ENCODE data around the gene MTG1.

Gene MTG1

DNA sequence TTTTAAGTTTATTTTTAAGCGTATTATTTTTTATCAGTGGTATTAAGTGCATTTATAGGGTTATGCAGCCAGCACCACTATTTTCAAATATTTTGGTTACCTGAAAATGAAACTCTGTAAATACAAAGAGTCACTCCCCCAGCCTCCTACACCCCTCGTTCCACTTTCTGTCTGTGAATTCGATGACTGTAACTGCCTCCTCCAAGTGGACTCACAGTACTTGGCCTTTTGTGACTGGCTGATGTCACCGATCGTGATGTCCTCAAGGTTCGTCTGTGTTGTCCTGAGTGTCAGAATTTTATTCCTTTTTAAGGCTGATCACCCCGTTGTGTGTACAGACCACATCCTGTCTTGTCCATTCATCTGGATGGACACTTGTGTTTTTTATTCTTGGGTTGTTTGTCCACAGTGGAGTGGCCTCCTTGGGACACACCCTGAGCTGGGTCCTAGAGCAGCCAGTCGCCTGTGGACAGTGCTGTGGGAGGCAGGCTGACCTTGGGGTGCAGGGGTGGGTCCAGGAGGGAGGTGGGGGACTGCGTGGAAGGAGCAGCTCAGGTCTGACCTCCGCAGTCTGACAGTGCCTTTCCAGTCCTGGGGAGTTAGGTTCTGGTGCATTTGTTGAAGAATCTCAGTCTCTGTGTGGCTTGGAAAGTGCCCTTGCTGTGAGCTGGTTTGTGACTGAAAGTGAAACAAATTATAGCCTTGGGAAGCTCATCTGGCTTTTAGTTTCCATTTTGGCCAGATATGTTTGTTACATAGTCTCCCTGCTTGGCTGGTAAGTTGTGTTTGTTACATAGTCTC lies 6.9 kb downstream of the MTG1 start:
- no peak for DNase-seq
- H3K27ac ChIP-seq (ENCODE audit: insufficient read depth in 1 of 2, low read depth in 1 of 2, low read length in 2 of 2, poor library complexity in 1 of 2, severe bottlenecking in 2 of 2): no peak overlapping the region
- H3K9me3 ChIP-seq (ENCODE audit: control extremely low read depth in 1 of 5, control insufficient read depth in 4 of 5, insufficient read depth in 2 of 5, low read depth in 1 of 5, low read length in 4 of 5): no peaks in the 10 kb centered on the region
- ChIA-PET POLR2A (no interaction called here), CTCF (interaction anchor here (0.7 kb wide), 1 partner anchor 115 kb away, joined by 4 read pairs; no protein-coding TSS in a partner anchor)
- no peak overlapping the region for H3K4me3 ChIP-seq (ENCODE audit: control insufficient read depth in 1 of 7, extremely low read depth in 1 of 7, insufficient read depth in 4 of 7, low read depth in 2 of 7, low read length in 6 of 7)
- no peaks in the 10 kb centered on the region for H3K4me1 ChIP-seq (ENCODE audit: control extremely low read depth in 1 of 4, control insufficient read depth in 4 of 4, insufficient read depth in 4 of 4, low read length in 3 of 4)
- H3K27me3 ChIP-seq (replicated peaks in 2 of 5; ENCODE audit: control insufficient read depth in 4 of 5, insufficient read depth in 5 of 5, low read length in 4 of 5): no peaks in the 10 kb centered on the region
- 94% methylated on average over 8 of the region's 10 CpGs for WGBS (ENCODE audit: insufficient coverage)
- peaks cover 25 to 79% (median 61%) of the 10 kb centered on the region in 4 experiments for H3K36me3 ChIP-seq (ENCODE audit: control insufficient read depth in 4 of 4, insufficient read depth in 4 of 4, low read length in 3 of 4)

DNA sequence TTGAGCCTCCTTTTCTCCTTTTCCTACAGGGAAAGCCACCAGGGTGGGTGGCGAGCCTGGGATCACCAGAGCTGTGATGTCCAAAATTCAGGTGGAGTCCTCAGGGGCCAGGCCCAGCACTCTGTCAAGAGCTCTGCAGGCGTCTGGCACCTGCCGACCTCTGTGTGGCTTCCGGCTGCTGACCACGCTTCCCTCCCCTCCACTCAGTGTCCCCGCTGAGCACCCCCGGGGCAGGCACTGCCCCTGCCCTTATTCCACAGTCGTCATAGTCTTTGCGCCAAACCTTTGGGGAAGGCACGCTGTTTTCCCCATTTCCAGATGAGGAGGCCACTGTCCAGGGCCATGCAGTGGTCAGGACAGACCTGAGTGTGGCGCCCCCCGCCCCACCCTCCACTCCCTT lies 7.5 kb downstream of the MTG1 start:
- POLR2A ChIA-PET: no interaction called here
- CTCF ChIA-PET: interaction anchor here (0.7 to 1.5 kb wide), 2 partner anchors 9 to 115 kb away, joined by 3 to 4 read pairs; no protein-coding TSS in a partner anchor
- H3K4me3 ChIP-seq (ENCODE audit: control insufficient read depth in 1 of 7, extremely low read depth in 1 of 7, insufficient read depth in 4 of 7, low read depth in 2 of 7, low read length in 6 of 7): no peak overlapping the region
- no peaks in the 10 kb centered on the region for H3K27me3 ChIP-seq (replicated peaks in 2 of 5; ENCODE audit: control insufficient read depth in 4 of 5, insufficient read depth in 5 of 5, low read length in 4 of 5)
- no peak for DNase-seq
- no peaks in the 10 kb centered on the region for H3K4me1 ChIP-seq (ENCODE audit: control extremely low read depth in 1 of 4, control insufficient read depth in 4 of 4, insufficient read depth in 4 of 4, low read length in 3 of 4)
- WGBS (ENCODE audit: insufficient coverage): 98% methylated on average over 11 of the region's 12 CpGs
- H3K27ac ChIP-seq (ENCODE audit: insufficient read depth in 1 of 2, low read depth in 1 of 2, low read length in 2 of 2, poor library complexity in 1 of 2, severe bottlenecking in 2 of 2): no peak overlapping the region
- H3K9me3 ChIP-seq (ENCODE audit: control extremely low read depth in 1 of 5, control insufficient read depth in 4 of 5, insufficient read depth in 2 of 5, low read depth in 1 of 5, low read length in 4 of 5): no peaks in the 10 kb centered on the region
- H3K36me3 ChIP-seq (ENCODE audit: control insufficient read depth in 4 of 4, insufficient read depth in 4 of 4, low read length in 3 of 4): peaks cover 22 to 74% (median 56%) of the 10 kb centered on the region in 4 experiments

DNA sequence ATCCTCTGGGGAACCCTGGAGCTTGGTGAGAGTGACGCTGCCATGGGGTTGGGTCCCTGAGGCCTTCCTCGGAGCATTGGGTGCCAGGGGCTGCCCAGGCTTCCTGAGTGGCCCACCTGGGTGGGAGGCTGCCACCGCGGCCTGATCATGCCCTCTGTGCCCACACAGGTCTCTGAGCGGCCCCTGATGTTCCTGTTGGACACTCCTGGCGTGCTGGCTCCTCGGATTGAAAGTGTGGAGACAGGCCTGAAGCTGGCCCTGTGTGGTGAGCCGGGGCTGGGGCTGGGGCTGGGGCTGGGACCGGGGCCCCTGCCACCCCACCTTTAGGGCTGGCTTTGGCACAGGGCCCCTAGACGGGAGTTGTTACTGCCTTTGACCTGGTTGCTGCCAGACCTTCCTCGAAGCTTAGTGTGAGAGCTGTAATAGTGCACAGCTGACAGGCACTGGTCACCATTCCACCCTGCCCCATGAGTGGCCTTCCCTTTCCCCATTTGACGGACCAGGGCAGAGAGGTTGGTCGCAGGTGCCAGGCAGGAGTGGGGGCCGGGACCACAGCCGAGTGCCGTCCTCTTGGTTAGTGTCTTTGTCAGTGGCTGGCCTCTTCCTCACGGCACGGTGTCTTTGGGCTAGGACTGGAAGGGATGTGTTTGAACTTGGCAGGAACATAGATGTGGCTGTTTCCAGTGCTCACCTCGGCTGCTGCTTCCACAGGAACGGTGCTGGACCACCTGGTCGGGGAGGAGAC lies 8.2 kb downstream of the MTG1 start:
- WGBS (ENCODE audit: insufficient coverage): 98% methylated on average over 20 of the region's 21 CpGs
- no peaks in the 10 kb centered on the region for H3K27me3 ChIP-seq (replicated peaks in 2 of 5; ENCODE audit: control insufficient read depth in 4 of 5, insufficient read depth in 5 of 5, low read length in 4 of 5)
- H3K27ac ChIP-seq (ENCODE audit: insufficient read depth in 1 of 2, low read depth in 1 of 2, low read length in 2 of 2, poor library complexity in 1 of 2, severe bottlenecking in 2 of 2): no peak overlapping the region
- H3K4me3 ChIP-seq (ENCODE audit: control insufficient read depth in 1 of 7, extremely low read depth in 1 of 7, insufficient read depth in 4 of 7, low read depth in 2 of 7, low read length in 6 of 7): no peak overlapping the region
- no peaks in the 10 kb centered on the region for H3K4me1 ChIP-seq (ENCODE audit: control extremely low read depth in 1 of 4, control insufficient read depth in 4 of 4, insufficient read depth in 4 of 4, low read length in 3 of 4)
- H3K9me3 ChIP-seq (ENCODE audit: control extremely low read depth in 1 of 5, control insufficient read depth in 4 of 5, insufficient read depth in 2 of 5, low read depth in 1 of 5, low read length in 4 of 5): peaks cover 0 to 1% (median 0%) of the 10 kb centered on the region in 5 experiments
- peaks cover 22 to 72% (median 56%) of the 10 kb centered on the region in 4 experiments for H3K36me3 ChIP-seq (ENCODE audit: control insufficient read depth in 4 of 4, insufficient read depth in 4 of 4, low read length in 3 of 4)
- no peak for DNase-seq
- CTCF ChIA-PET: interaction anchor here (1.5 kb wide), 1 partner anchor 10 kb away, joined by 3 read pairs; no protein-coding TSS in a partner anchor
- POLR2A ChIA-PET: no interaction called here

DNA sequence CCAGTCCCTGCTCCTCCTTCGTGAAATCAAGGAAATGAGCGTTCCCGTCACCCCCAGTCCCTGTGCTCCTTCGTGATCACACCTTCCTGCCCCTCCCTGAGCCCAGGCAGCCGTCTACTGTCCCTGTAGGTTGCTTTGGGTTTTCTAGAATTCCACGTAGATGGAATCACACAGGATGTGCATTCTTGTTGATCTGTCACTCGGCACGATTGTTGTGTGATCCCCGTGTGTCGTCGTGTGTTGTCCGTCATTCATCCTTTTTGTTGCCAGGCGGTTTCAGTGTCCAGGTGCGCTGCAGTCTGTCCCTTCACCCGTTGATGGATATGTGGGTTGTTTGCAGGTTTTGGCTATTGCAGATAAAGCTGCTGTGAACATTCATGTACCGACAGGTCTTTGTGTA lies 9.4 kb downstream of the MTG1 start:
- 100% methylated on average over 12 of the region's 16 CpGs for WGBS (ENCODE audit: insufficient coverage)
- DNase-seq: no peak
- no peak overlapping the region for H3K4me3 ChIP-seq (ENCODE audit: control insufficient read depth in 1 of 7, extremely low read depth in 1 of 7, insufficient read depth in 4 of 7, low read depth in 2 of 7, low read length in 6 of 7)
- no peaks in the 10 kb centered on the region for H3K27me3 ChIP-seq (replicated peaks in 2 of 5; ENCODE audit: control insufficient read depth in 4 of 5, insufficient read depth in 5 of 5, low read length in 4 of 5)
- CTCF ChIA-PET: interaction anchor here (1.2 kb wide), 1 partner anchor 10 kb away, joined by 3 read pairs; no protein-coding TSS in a partner anchor
- H3K36me3 ChIP-seq (ENCODE audit: control insufficient read depth in 4 of 4, insufficient read depth in 4 of 4, low read length in 3 of 4): peaks cover 25 to 76% (median 59%) of the 10 kb centered on the region in 4 experiments
- H3K9me3 ChIP-seq (ENCODE audit: control extremely low read depth in 1 of 5, control insufficient read depth in 4 of 5, insufficient read depth in 2 of 5, low read depth in 1 of 5, low read length in 4 of 5): peaks cover 0 to 5% (median 4%) of the 10 kb centered on the region in 5 experiments
- POLR2A ChIA-PET: no interaction called here
- H3K4me1 ChIP-seq (ENCODE audit: control extremely low read depth in 1 of 4, control insufficient read depth in 4 of 4, insufficient read depth in 4 of 4, low read length in 3 of 4): no peaks in the 10 kb centered on the region
- H3K27ac ChIP-seq (ENCODE audit: insufficient read depth in 1 of 2, low read depth in 1 of 2, low read length in 2 of 2, poor library complexity in 1 of 2, severe bottlenecking in 2 of 2): no peak overlapping the region

DNA sequence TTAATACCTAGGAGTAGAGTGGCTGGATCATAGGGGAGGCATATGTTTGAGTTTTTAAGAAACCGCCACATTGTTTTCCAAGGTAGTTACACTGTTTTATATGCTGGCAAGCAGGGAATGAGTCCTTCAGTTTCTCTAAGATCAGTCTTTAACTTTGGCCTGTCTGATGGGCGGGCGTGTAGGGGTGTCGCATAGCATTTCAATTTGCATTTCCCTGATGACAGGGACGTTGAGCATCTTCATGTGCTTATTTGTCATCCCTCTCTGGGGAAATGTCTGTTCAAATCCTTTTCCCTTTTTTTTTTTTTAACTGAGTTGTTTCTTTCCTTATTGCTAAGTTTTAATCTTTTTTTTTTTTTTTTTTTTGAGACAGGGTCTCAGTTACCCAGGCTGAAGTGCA lies 9.8 kb downstream of the MTG1 start:
- peaks cover 0 to 9% (median 4%) of the 10 kb centered on the region in 5 experiments for H3K9me3 ChIP-seq (ENCODE audit: control extremely low read depth in 1 of 5, control insufficient read depth in 4 of 5, insufficient read depth in 2 of 5, low read depth in 1 of 5, low read length in 4 of 5)
- H3K27ac ChIP-seq (ENCODE audit: insufficient read depth in 1 of 2, low read depth in 1 of 2, low read length in 2 of 2, poor library complexity in 1 of 2, severe bottlenecking in 2 of 2): no peak overlapping the region
- no peaks in the 10 kb centered on the region for H3K27me3 ChIP-seq (replicated peaks in 2 of 5; ENCODE audit: control insufficient read depth in 4 of 5, insufficient read depth in 5 of 5, low read length in 4 of 5)
- 90% methylated on average over 2 of the region's 5 CpGs for WGBS (ENCODE audit: insufficient coverage)
- H3K36me3 ChIP-seq (ENCODE audit: control insufficient read depth in 4 of 4, insufficient read depth in 4 of 4, low read length in 3 of 4): peaks cover 29 to 76% (median 59%) of the 10 kb centered on the region in 4 experiments
- no peaks in the 10 kb centered on the region for H3K4me1 ChIP-seq (ENCODE audit: control extremely low read depth in 1 of 4, control insufficient read depth in 4 of 4, insufficient read depth in 4 of 4, low read length in 3 of 4)
- no peak for DNase-seq
- ChIA-PET POLR2A (no interaction called here), CTCF (interaction anchor here (1.2 kb wide), 1 partner anchor 9 kb away, joined by 3 read pairs; no protein-coding TSS in a partner anchor)
- no peak overlapping the region for H3K4me3 ChIP-seq (ENCODE audit: control insufficient read depth in 1 of 7, extremely low read depth in 1 of 7, insufficient read depth in 4 of 7, low read depth in 2 of 7, low read length in 6 of 7)

DNA sequence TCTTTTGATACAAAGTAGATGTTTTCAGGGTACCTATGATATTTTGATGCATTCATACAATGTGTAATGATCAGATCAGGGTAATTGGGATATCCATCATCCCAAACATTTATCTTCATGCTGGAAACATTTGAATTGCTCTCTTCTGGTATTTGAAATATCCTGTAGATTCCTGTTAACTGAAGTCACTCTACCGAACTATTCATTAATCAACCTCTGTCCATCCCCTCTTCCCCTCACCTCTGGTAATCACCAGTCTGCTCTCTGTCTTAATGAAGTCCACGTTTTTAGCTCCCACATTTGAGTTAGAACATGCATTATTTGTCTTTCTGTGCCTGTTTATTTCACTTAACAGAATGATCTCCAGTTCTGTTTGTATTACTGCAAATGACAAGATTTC lies 11.3 kb downstream of the MTG1 start:
- H3K4me1 ChIP-seq (ENCODE audit: control extremely low read depth in 1 of 4, control insufficient read depth in 4 of 4, insufficient read depth in 4 of 4, low read length in 3 of 4): no peaks in the 10 kb centered on the region
- WGBS (ENCODE audit: insufficient coverage): 100% methylated on average over 1 of the region's 2 CpGs
- H3K27me3 ChIP-seq (replicated peaks in 2 of 5; ENCODE audit: control insufficient read depth in 4 of 5, insufficient read depth in 5 of 5, low read length in 4 of 5): no peaks in the 10 kb centered on the region
- no peak overlapping the region for H3K4me3 ChIP-seq (ENCODE audit: control insufficient read depth in 1 of 7, extremely low read depth in 1 of 7, insufficient read depth in 4 of 7, low read depth in 2 of 7, low read length in 6 of 7)
- DNase-seq: no peak
- H3K9me3 ChIP-seq (ENCODE audit: control extremely low read depth in 1 of 5, control insufficient read depth in 4 of 5, insufficient read depth in 2 of 5, low read depth in 1 of 5, low read length in 4 of 5): peaks cover 5 to 23% (median 9%) of the 10 kb centered on the region in 5 experiments
- ChIA-PET POLR2A (no interaction called here), CTCF (no interaction called here)
- peaks cover 35 to 79% (median 62%) of the 10 kb centered on the region in 4 experiments for H3K36me3 ChIP-seq (ENCODE audit: control insufficient read depth in 4 of 4, insufficient read depth in 4 of 4, low read length in 3 of 4)
- H3K27ac ChIP-seq (ENCODE audit: insufficient read depth in 1 of 2, low read depth in 1 of 2, low read length in 2 of 2, poor library complexity in 1 of 2, severe bottlenecking in 2 of 2): no peak overlapping the region

Measured in common myeloid progenitor, CD34-positive (primary cell).